Measurements from ENCODE around the gene ZNF154. TPM values are rescaled to one million over a fixed set of nuclear protein-coding genes. Genes with fewer than 3 reads are reported as not detected.

The ZNF154 gene
- total and polyA plus RNA-seq, 2 of the 4 experiments (the other 2 are of a cell fraction): 2.2 to 2.9 TPM

DNA sequence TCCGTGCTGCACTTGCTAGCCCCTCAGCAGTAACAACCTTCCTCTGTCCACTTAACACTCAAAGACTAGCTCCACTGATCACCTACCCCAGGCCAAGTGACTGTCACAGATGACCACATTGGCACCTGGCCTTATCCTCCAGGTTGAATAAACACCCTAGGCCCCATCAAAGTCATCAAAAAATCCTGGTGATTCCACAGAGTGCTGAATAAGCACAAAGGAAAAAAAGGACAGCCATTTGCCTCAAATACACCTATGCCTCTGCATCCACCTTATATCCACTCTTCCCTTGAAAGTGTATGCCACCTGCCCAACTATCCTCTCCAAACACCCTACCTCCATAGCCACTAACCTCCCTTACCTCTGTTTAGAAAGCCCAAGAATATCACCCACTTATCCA, 2.7 kb downstream of the ZNF154 start:
- Histone ChIP-seq H3K9ac (ENCODE audit: low read depth, low read length) (no peak overlapping the region), H4K91ac (ENCODE audit: insufficient read depth, low read depth, low read length) (no peak overlapping the region), H2AK9ac (replicated peaks; ENCODE audit: low read depth, low read length, poor library complexity) (no peak overlapping the region), H3K4me2 (ENCODE audit: low read depth, low read length) (no peak overlapping the region), H2BK15ac (ENCODE audit: low read depth, low read length) (no peak overlapping the region), H3K14ac (replicated peaks; ENCODE audit: low read depth, low read length) (no peak overlapping the region), H4K20me1 (ENCODE audit: insufficient read depth, low read length) (no peaks in the 10 kb centered on the region), H3K23ac (ENCODE audit: low read depth, low read length) (no peak overlapping the region), H3K9me1 (ENCODE audit: insufficient read depth, low read length) (no peaks in the 10 kb centered on the region), H2BK20ac (ENCODE audit: low read depth, low read length) (no peak overlapping the region), H2BK5ac (ENCODE audit: low read depth, low read length, poor library complexity, severe bottlenecking) (no peak overlapping the region), H3K4me1 (ENCODE audit: control insufficient read depth, insufficient read depth, low read length) (peaks cover 7% of the 10 kb centered on the region), H2AFZ (replicated peaks; ENCODE audit: low read length, poor library complexity) (no peak overlapping the region), H4K8ac (ENCODE audit: low read depth in 2 of 2, low read length in 2 of 2) (no peak overlapping the region), H3K56ac (ENCODE audit: extremely low read depth, insufficient read depth, low read length) (no peak overlapping the region), H2BK120ac (ENCODE audit: low read depth, low read length) (no peak overlapping the region), H3K4ac (ENCODE audit: low read depth, low read length) (no peak overlapping the region), H3K79me1 (ENCODE audit: low read depth in 1 of 2, low read length in 2 of 2) (peaks cover 17 to 41% of the 10 kb centered on the region in 2 experiments), H3K27me3 (ENCODE audit: control insufficient read depth, insufficient read depth, low read length) (no peaks in the 10 kb centered on the region), H3K36me3 (ENCODE audit: control insufficient read depth, insufficient read depth, low read length) (peaks cover 36% of the 10 kb centered on the region), H2AK5ac (ENCODE audit: low read depth, low read length) (no peak overlapping the region), H3K9me3 (ENCODE audit: control insufficient read depth, insufficient read depth, low read length) (peaks cover 51% of the 10 kb centered on the region), H4K5ac (ENCODE audit: low read depth, low read length) (no peak overlapping the region), H3K27ac (ENCODE audit: insufficient read depth, low read length) (no peak overlapping the region), H3K4me3 (ENCODE audit: insufficient read depth, low read depth, low read length) (no peak overlapping the region), H3K18ac (ENCODE audit: low read depth, low read length) (no peak overlapping the region)
- no TSS peak for BruUV-seq (replicated peaks)
- TF ChIP-seq NFE2L2 (IDR thresholded peaks at IDR 0.05; ENCODE audit: low read depth, low read length): no peak
- no peak for TF ChIP-seq CEBPB (IDR thresholded peaks at IDR 0.05; ENCODE audit: low read depth, low read length)
- TF ChIP-seq POLR2A (IDR thresholded peaks at IDR 0.05; ENCODE audit: low read depth, low read length): no peak
- TF ChIP-seq, protein P1, sequence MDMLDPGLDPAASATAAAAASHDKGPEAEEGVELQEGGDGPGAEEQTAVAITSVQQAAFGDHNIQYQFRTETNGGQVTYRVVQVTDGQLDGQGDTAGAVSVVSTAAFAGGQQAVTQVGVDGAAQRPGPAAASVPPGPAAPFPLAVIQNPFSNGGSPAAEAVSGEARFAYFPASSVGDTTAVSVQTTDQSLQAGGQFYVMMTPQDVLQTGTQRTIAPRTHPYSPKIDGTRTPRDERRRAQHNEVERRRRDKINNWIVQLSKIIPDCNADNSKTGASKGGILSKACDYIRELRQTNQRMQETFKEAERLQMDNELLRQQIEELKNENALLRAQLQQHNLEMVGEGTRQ (IDR thresholded peaks at IDR 0.05; ENCODE audit: low read depth, low read length): no peak
- no peak for TF ChIP-seq RFX5 (IDR thresholded peaks at IDR 0.05; ENCODE audit: low read depth, low read length)
- TF ChIP-seq SMC3 (IDR thresholded peaks at IDR 0.05; ENCODE audit: low read depth, low read length): no peak
- no peak for TF ChIP-seq MAZ (IDR thresholded peaks at IDR 0.05; ENCODE audit: borderline replicate concordance, low read depth, low read length)
- DNase-seq (no peak), ATAC-seq (ENCODE audit: low read depth) (no peak)
- dilution Hi-C loops (cut with HindIII; ENCODE audit: low sequenced_read_pairs, unreplicated experiment) (no loop called here), in situ Hi-C loops (cut with MboI; ENCODE audit: low sequenced_read_pairs) (no loop called here), intact Hi-C loops (cut with micrococcal nuclease) (no loop called here)
- CTCF ChIA-PET: no interaction called here
- WGBS, 2 experiments (ENCODE audit: extremely low coverage in 2 of 2, insufficient read length in 1 of 2): 83% methylated on average over 1 of the region's 1 CpG; no CpG with 5 or more reads in 1 of the 2 experiments
- POLR2A ChIA-PET (ENCODE audit: unreplicated experiment): no interaction called here
